Suprapubic skin (tissue), 4 donors: ENCODE measurements around the gene MOB1A. TPM values are rescaled to one million over a fixed set of nuclear protein-coding genes. Genes with fewer than 3 reads are reported as not detected.

Experiments used
- DNase-seq, 2 donors: peaks; one replicate each; pipeline ENCODE4 v3.0.0-alpha.2; 2019; ENCODE audit warnings: low spot score in 2 of 2
- H3K27ac ChIP-seq: fragments of 200-600 bp; sonication (generic); one replicate; pipeline ENCODE4 v1.5.1; 2019
- H3K27me3 ChIP-seq: fragments of 200-600 bp; sonication (generic); one replicate; pipeline ENCODE4 v1.5.1; 2019
- H3K36me3 ChIP-seq: fragments of 200-600 bp; sonication (generic); one replicate; pipeline ENCODE4 v1.5.1; 2019
- H3K4me1 ChIP-seq: fragments of 200-600 bp; sonication (generic); one replicate; pipeline ENCODE4 v1.5.1; 2019
- H3K4me3 ChIP-seq: fragments of 200-600 bp; sonication (generic); one replicate; pipeline ENCODE4 v1.5.1; 2019; ENCODE audit warnings: mild to moderate bottlenecking
- H3K9me3 ChIP-seq: fragments of 200-600 bp; sonication (generic); one replicate; pipeline ENCODE4 v1.5.1; 2019
- EP300 ChIP-seq: sonication (generic); formaldehyde crosslinking; IDR thresholded peaks from one replicate; pipeline ENCODE4 v1.6.1; 2017; ENCODE audit warnings: antibody characterized with exemption
- POLR2A ChIP-seq, 2 donors: fragments of 450-650 bp; IDR thresholded peaks; one replicate each; pipeline ENCODE4 v1.6.1; 2017; ENCODE audit warnings: antibody characterized with exemption in 2 of 2, mild to moderate bottlenecking in 2 of 2, moderate library complexity in 2 of 2
- POLR2AphosphoS5 ChIP-seq, 3 donors: sonication (generic); formaldehyde crosslinking; IDR thresholded peaks; one replicate each; pipeline ENCODE4 v1.6.1; 2017; ENCODE audit warnings: antibody characterized with exemption in 3 of 3
- WGBS: methylation state at CpG from one replicate; pipeline ENCODE4 v1.1.5; 2018; 5-methylcytosine and 5-hydroxymethylcytosine counted together
- total RNA-seq, 4 donors: library from RNA; depleted of rRNA; stranded (reverse); fragments of >200 nt; gene quantifications; one replicate each; pipeline ENCODE4 v1.1.0, GENCODE V29; 2016
- TF ChIP-seq, protein P1 (sequence below), 2 donors: fragments of 200-600 bp in 1 of 2; fragments of 450-650 bp in 1 of 2; sonication (generic) in 1 of 2; IDR thresholded peaks; one replicate each; pipeline ENCODE4 v1.5.1; 2016 to 2019; ENCODE audit warnings: antibody characterized with exemption in 2 of 2, mild to moderate bottlenecking in 1 of 2, moderate library complexity in 1 of 2

The MOB1A gene
- total RNA-seq, 4 donors from 2014 or later, result 65.2 to 96.6 (median 79.2) TPM

DNA sequence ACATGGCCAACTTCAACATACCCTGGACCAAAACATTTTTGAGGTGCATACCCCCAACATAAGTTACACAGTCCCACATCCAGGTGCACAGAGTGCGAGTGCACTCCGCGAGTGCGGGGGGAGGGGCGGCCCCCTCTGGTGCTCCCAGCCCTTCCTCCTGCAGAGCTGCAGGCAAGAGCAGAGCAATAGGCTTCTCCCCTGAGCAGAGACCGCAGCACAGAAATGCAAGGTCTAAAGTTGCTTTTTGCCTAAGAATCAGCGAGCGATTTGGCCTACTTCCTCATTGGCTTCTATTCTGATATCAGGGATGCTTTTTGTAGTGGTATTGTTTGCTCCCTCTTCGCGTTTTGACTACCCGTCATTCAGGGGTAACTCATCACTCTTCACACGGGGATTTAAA is 71.6 kb downstream of the MOB1A start:
- WGBS, result 71% methylated on average over 12 of the region's 12 CpGs
- Histone ChIP-seq H3K4me1 (no peaks in the 10 kb centered on the region), H3K9me3 (no peaks in the 10 kb centered on the region), H3K27ac (no peak overlapping the region), H3K36me3 (peaks cover 28% of the 10 kb centered on the region), H3K27me3 (no peaks in the 10 kb centered on the region), H3K4me3 (no peak overlapping the region)
- no peak for DNase-seq
- no peak for TF ChIP-seq POLR2AphosphoS5 (IDR thresholded peaks at IDR 0.05)
- TF ChIP-seq EP300, result no peak
- no peak for TF ChIP-seq POLR2A (IDR thresholded peaks at IDR 0.05)
- TF ChIP-seq, protein P1, sequence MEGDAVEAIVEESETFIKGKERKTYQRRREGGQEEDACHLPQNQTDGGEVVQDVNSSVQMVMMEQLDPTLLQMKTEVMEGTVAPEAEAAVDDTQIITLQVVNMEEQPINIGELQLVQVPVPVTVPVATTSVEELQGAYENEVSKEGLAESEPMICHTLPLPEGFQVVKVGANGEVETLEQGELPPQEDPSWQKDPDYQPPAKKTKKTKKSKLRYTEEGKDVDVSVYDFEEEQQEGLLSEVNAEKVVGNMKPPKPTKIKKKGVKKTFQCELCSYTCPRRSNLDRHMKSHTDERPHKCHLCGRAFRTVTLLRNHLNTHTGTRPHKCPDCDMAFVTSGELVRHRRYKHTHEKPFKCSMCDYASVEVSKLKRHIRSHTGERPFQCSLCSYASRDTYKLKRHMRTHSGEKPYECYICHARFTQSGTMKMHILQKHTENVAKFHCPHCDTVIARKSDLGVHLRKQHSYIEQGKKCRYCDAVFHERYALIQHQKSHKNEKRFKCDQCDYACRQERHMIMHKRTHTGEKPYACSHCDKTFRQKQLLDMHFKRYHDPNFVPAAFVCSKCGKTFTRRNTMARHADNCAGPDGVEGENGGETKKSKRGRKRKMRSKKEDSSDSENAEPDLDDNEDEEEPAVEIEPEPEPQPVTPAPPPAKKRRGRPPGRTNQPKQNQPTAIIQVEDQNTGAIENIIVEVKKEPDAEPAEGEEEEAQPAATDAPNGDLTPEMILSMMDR (IDR thresholded peaks at IDR 0.05), result no peak

DNA sequence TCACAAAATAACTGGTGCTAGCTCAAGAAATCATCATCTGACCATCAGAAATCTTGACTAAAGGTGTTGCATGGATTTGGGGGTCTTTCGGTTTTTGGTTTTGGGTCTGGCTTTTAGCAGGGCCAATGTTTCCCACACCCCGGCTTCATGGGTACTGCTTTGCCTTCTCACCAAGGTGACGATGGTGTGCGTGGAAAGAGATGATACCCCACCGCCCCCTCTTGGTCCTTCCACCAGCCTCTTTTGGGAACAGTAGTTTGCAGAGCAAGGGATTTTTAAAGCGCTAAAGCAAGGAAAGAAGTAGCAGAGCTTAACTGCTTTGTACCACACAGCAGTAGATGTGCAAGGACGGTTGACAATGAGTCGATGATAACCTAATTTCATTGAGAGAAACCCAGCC is 73.3 kb downstream of the MOB1A start:
- no peaks in the 10 kb centered on the region for H3K9me3 ChIP-seq
- peaks cover 45% of the 10 kb centered on the region for H3K36me3 ChIP-seq
- DNase-seq, result no peak
- no peak overlapping the region for H3K4me3 ChIP-seq
- no peaks in the 10 kb centered on the region for H3K4me1 ChIP-seq
- TF ChIP-seq, protein P1 (IDR thresholded peaks at IDR 0.05), result no peak
- TF ChIP-seq POLR2A (IDR thresholded peaks at IDR 0.05) (no peak), POLR2AphosphoS5 (IDR thresholded peaks at IDR 0.05) (no peak), EP300 (no peak)
- H3K27me3 ChIP-seq, result no peaks in the 10 kb centered on the region
- 95% methylated on average over 8 of the region's 8 CpGs for WGBS
- H3K27ac ChIP-seq, result no peak overlapping the region

DNA sequence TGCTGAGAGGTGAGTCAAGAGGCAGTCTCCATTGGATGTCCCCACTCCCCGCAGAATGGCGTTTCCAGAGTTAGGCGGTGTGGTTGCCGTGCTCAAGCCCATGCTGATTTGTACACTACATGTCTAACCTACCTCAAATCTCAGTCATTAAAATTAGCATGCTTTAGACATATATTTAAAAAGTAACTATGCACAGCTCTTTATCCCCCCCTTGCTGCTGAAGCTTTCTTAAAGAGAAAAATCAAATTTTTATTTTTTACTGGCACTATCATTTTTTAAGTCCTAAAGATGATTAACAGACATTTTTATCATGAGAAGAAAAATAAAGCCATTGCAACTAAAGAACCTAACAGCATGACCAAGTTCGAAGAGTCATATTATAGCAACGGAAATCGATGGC is 73.8 kb downstream of the MOB1A start:
- Histone ChIP-seq H3K4me3 (no peak overlapping the region), H3K27ac (no peak overlapping the region), H3K4me1 (peaks cover 5% of the 10 kb centered on the region), H3K27me3 (no peaks in the 10 kb centered on the region), H3K36me3 (peaks cover 51% of the 10 kb centered on the region), H3K9me3 (no peaks in the 10 kb centered on the region)
- DNase-seq, result no peak
- TF ChIP-seq, protein P1 (IDR thresholded peaks at IDR 0.05), result no peak
- TF ChIP-seq POLR2AphosphoS5 (IDR thresholded peaks at IDR 0.05) (no peak), POLR2A (IDR thresholded peaks at IDR 0.05) (no peak), EP300 (no peak)
- WGBS, result 92% methylated on average over 7 of the region's 7 CpGs

DNA sequence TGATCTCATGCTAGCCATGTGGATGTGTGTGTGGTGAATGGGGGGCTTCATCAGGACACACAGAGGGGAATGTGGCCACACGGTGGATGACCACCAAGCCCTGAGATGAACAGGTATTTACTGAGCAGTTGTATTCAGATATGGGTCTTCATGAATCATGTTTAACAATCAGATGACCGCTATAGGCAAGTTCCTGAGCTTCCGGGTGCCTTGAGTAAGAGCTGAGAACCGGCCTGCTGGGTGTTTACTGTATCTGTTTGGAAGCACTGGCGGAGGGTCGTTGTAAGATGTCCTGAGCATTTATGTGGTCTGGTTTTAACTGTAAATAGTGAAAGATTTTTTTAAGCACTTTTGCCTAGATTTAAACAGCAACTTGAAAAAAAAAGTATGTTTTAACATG is 74.9 kb downstream of the MOB1A start:
- H3K4me1 ChIP-seq, result peaks cover 8% of the 10 kb centered on the region
- H3K36me3 ChIP-seq, result peaks cover 58% of the 10 kb centered on the region
- H3K4me3 ChIP-seq, result no peak overlapping the region
- no peak overlapping the region for H3K27ac ChIP-seq
- H3K27me3 ChIP-seq, result no peaks in the 10 kb centered on the region
- TF ChIP-seq POLR2A (IDR thresholded peaks at IDR 0.05) (no peak), POLR2AphosphoS5 (IDR thresholded peaks at IDR 0.05) (no peak), EP300 (no peak)
- TF ChIP-seq, protein P1 (IDR thresholded peaks at IDR 0.05), result no peak
- no peaks in the 10 kb centered on the region for H3K9me3 ChIP-seq
- DNase-seq, result no peak
- 86% methylated on average over 6 of the region's 6 CpGs for WGBS

Other genes with a start within 250 kb of the MOB1A start
- gene TET3, start 194.0 kb downstream of the MOB1A start, total RNA-seq, result 10 to 100 TPM; 53.6 to 75.3 (median 58.4) TPM
- gene BOLA3, start 31.0 kb downstream of the MOB1A start, total RNA-seq, result 10 to 100 TPM; 18.9 to 44.0 (median 28.1) TPM
- 10 to 100 TPM; 15.5 to 28.1 (median 17.5) TPM for gene MTHFD2, start 19.7 kb upstream of the MOB1A start, total RNA-seq
- gene SLC4A5, start 164.5 kb upstream of the MOB1A start, total RNA-seq, result 10 to 100 TPM in 1 of 4 donors, 1 to 10 TPM in 3; 3.2 to 30.4 (median 4.2) TPM
- 100 to 1,000 TPM in 3 of 4 donors, 10 to 100 TPM in 1; 83.4 to 122 (median 105) TPM for gene DCTN1, start 201.4 kb upstream of the MOB1A start, total RNA-seq
- gene C2orf81, start 242.7 kb upstream of the MOB1A start, total RNA-seq, result 1 to 10 TPM in 3 of 4 donors, under 1 TPM in 1; 0.87 to 2.1 (median 1.4) TPM
- 10 to 100 TPM in 2 of 4 donors, 1 to 10 TPM in 2; 5.0 to 12.0 (median 8.5) TPM for gene WDR54, start 242.9 kb upstream of the MOB1A start, total RNA-seq